A549 (cell line): ENCODE measurements around the gene ARHGEF18.
"Not testable (repeated sequence)": the region's sequence is repeated elsewhere in the genome, so short reads cannot be mapped to it uniquely, and the experiment has no call there.

Experiments
- CEBPB ChIP-seq, 2 experiments: fragments of >200 bp in 1 of 2; sonication (Bioruptor Twin) in 1 of 2; formaldehyde crosslinking in 1 of 2; IDR thresholded peaks; 2 replicates each; pipeline ENCODE4 v1.6.1; 2012 to 2016
- CTCF ChIP-seq: fragments of >200 bp; sonication (Bioruptor Twin); formaldehyde crosslinking; IDR thresholded peaks from 3 replicates; pipeline ENCODE4 v1.5.1; 2016
- JUN ChIP-seq, 2 experiments: fragments of >200 bp; sonication (Bioruptor Twin); formaldehyde crosslinking; IDR thresholded peaks; 2 replicates in 1 of 2; 3 replicates in 1 of 2; pipeline ENCODE4 v1.6.1; 2016 to 2017
- RAD21 ChIP-seq, 2 experiments: fragments of >200 bp in 1 of 2; sonication (Bioruptor Twin) in 1 of 2; formaldehyde crosslinking in 1 of 2; IDR thresholded peaks in 1 of 2; conservative IDR thresholded peaks in 1 of 2; 2 replicates in 1 of 2; 3 replicates in 1 of 2; pipeline ENCODE4 v1.6.1; 2012 to 2018; ENCODE audit warnings: inconsistent platforms in 1 of 2

GRCh38 chr19:7308327-7308726 is 40.4 kb upstream of the ARHGEF18 start:
- not testable (repeated sequence) for TF ChIP-seq CTCF; RAD21 (conservative IDR thresholded peaks at IDR 0.05 in 1 of 2, IDR thresholded peaks at IDR 0.05 in 1 of 2); JUN (IDR thresholded peaks at IDR 0.05); CEBPB (IDR thresholded peaks at IDR 0.05)
